ENCODE measurements around the gene ERCC2.

ERCC2 gene

GRCh38 chr19:45403781-45404556, 33.6 kb upstream of the ERCC2 start:
- peak; percentile 49 for TF ChIP-seq CTCF (IDR thresholded peaks at IDR 0.05)

GRCh38 chr19:45403272-45403671, 32.9 kb upstream of the ERCC2 start:
- no peak for TF ChIP-seq CTCF (IDR thresholded peaks at IDR 0.05)

GRCh38 chr19:45402298-45403061, 32.1 kb upstream of the ERCC2 start:
- TF ChIP-seq CTCF (IDR thresholded peaks at IDR 0.05): no peak

- TF ChIP-seq CTCF (IDR thresholded peaks at IDR 0.05): no peak
These were observed 31.4 kb upstream of the ERCC2 start for GRCh38 chr19:45401815-45402214.

GRCh38 chr19:45400192-45400591, 29.8 kb upstream of the ERCC2 start:
- no peak for TF ChIP-seq CTCF (IDR thresholded peaks at IDR 0.05)

- no peak for TF ChIP-seq CTCF (IDR thresholded peaks at IDR 0.05)
These were observed 25.6 kb upstream of the ERCC2 start for GRCh38 chr19:45395821-45396617.

GRCh38 chr19:45391871-45392665, 21.7 kb upstream of the ERCC2 start:
- no peak for TF ChIP-seq CTCF (IDR thresholded peaks at IDR 0.05)
